ENCODE data around the gene SPATA32.
A peak's percentile ranks its signal among the peaks of the same experiment; 100 is the strongest.
"Not testable (repeated sequence)": the region's sequence is repeated elsewhere in the genome, so short reads cannot be mapped to it uniquely, and the experiment has no call there.

SPATA32 gene, protein sequence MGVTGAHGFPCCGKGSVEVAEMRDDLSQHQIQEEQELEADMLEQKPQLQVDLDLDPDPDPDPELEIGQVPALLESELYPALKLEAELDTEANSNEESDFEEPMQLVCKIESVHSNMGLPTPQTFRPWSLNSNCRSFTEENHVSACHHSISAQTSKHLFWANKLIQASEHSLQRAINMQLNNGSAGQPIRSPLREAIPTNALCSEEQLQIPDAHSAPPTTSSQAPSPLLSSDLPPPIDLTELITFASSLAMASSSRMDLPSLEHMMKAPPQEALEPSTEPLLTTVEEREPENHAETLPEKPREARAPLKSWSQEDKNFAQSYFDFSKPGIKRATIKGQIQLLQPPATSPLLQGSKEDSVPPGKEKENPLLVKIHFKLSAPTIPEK

GRCh38 chr17:45261577-45262515 lies at the start of gene SPATA32:
TSS of gene SPATA32 (minus strand) at chr17:45262094. CDS start at chr17:45262016, 78 bp downstream.
- DNase-seq (ENCODE audit: low read depth), result peak; percentile 59

DNA sequence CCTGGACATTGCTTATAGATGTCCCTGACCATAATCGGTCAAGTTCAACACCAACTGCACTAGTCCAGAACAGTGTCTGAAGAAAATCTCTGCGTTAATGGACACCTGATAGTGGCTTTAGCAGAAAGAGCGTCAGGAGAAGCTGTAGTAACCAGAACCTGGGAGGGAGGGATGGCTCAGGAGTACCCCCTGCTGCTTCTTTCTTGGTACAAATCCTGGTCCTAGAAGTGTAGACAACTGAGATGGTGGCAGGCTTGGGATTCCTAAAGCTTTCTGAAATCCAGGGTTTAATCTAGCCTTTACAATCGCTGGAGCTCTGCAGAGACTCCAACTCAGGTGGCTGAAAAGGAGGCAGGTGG lies 49.5 kb upstream of the SPATA32 start:
- no peak for DNase-seq (ENCODE audit: low read depth)

- no peak for DNase-seq (ENCODE audit: low read depth)
Measured at GRCh38 chr17:45310380-45311324, 48.8 kb upstream of the SPATA32 start.

DNA sequence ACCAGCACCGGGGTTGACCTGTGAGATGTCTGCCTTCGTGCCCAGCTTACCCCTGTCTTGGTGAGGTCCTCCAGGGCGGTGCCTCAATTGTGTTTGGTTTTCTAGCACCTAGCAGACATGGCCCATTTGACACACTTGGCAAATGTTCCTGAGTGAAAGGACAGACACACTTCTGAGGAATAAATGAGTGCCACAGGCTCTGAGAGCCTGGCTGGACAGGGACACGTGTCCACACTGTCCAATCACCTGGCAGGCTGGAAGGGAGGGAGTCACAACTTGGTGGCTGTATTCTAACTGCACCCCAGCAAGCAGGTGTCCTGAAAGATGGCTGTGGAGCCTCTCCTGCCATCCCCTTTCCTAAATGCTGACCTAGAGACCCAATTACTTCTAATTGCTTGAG lies 47.5 kb upstream of the SPATA32 start:
- DNase-seq (ENCODE audit: low read depth), result no peak

DNA sequence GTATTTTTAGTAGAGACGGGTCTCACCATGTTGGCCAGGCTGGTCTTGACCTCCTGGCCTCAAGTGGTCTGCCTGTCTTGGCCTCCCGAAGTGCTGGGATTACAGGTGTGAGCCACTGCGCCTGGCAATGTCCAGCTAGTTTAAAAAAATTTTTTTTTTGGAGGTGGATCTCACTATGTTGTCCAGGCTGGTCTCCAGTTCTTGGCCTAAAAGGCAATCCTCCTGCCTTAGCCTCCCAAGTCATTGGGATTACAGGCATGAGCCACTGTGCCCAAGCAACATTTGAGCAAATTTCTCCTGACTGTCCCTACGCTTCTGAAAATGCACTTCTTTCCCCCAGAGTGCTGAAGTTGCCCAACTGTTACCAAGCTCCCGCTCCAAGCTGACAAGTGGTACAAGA lies 46.9 kb upstream of the SPATA32 start:
- DNase-seq (ENCODE audit: low read depth), result no peak

GRCh38 chr17:45308016-45308365 lies 46.1 kb upstream of the SPATA32 start:
- DNase-seq (ENCODE audit: low read depth), result no peak

DNA sequence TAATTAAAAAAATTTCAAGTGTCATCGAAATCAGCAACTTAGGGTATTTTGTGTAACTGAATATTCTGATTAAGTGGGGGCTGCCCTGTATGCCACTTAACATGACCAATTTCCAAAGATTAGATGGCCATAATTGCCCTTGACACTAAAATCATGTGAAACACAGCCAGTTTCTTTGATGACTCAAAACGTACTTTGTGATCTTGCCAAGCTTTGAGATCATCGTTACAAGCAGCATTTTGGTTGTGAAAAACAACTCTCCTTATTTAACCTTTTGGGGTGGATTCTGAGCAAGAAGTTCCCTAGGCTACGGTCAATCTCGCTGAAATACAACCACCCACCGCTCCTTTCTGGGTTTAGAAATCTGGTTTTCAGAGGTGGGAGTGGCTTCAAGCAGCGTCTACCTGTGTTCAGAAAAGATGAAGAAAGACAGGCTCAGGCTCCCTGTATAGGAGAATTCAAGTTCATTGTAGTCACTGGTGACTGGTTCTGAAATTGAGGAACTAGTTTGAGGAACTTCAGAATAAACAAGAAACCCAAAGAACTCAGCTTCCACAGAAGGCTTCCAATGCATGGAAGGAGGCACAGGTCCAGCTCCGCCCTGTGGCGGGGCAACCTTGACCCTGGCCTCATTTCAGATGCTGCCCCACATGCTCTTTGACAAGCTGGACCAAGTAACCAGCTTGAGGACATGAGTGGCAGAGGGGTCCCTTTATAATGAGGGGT lies 45.6 kb upstream of the SPATA32 start:
- DNase-seq (ENCODE audit: low read depth), result peak; percentile 91

- DNase-seq (ENCODE audit: low read depth), result no peak
Measured at GRCh38 chr17:45306623-45307022, 44.7 kb upstream of the SPATA32 start.

DNA sequence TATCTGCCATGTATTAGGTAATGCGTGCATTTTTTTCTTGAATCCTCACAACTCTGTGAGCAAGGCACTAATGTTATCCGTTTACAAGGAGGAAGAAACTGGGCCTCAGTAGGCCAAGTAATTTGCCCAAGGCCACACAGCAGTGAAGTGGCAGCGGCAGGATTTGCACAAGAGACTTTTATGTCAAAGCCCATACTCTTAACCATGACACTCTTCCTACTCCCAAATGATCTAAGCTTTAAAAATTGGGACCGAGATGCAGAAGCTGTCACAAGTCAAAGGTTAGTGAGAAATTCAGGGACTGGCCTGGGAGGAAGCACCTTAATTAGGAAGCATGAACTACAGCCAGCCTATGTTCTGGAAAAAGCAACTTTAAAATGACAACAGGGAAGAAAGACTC lies 44.2 kb upstream of the SPATA32 start:
- no peak for DNase-seq (ENCODE audit: low read depth)

DNA sequence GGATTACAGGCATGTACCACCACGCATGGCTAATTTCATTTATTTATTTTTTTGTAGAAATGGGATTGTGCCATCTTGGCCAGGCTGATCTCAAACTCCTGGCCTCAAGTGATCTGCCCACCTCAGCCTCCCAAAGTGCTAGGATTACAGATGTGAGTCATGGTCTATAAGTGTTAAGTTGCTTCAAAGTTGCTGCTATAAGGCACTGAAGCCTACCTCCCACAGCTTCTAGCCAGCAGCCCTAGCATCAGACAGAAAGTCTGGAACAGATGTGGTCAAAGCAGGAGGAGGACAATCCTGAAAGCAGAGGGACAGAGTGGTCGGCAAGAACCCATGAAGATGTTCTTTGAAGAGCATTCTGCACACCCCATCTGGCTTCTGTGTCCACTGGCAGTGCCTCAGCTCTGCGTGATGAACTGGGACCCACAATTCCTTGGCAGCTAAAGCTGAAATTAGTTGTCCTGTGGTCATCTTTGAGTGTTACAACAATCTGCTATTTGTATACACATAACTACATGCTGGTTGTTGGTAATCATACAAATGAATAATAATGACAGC lies 43.7 kb upstream of the SPATA32 start:
- DNase-seq (ENCODE audit: low read depth), result peak; percentile 58

GRCh38 chr17:45302649-45303173 lies 40.8 kb upstream of the SPATA32 start:
- peak; percentile 81 for DNase-seq (ENCODE audit: low read depth)

GRCh38 chr17:45302220-45302619 lies 40.3 kb upstream of the SPATA32 start:
- DNase-seq (ENCODE audit: low read depth), result not testable (repeated sequence)

- DNase-seq (ENCODE audit: low read depth), result no peak
Measured at GRCh38 chr17:45301674-45302073, 39.8 kb upstream of the SPATA32 start.

DNA sequence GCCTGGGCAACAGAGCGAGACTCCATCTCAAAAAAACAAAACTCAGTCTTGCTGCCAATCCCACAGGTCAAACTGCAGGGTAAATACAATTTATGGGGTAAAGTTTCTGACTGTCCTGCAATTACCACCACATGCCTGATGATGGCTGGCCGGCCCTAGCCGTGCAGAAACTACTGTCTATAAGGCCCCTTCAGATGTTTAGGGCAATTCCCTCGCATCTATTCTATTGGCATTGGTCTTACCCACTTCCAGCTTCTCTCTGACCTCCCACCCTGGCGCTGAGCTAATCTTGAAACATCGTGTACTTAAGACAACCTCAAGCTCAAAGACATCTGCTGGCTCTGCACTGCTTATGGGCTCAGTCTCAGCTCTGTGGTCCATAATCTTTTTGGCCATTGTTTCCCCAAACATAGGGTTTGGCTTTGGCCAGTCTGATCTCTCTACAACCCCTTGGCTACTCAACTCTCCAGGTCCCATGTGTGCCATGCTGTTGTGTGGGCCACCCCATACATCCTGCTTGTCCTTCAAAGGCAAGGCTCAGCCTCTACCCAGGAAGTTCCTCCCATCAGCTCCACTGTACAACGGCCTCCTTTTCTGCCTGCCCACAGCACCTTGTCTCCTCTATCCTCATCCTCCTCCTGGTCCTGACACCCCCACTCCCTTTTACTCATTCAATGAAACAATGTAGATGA lies 38.3 kb upstream of the SPATA32 start:
- DNase-seq (ENCODE audit: low read depth), result no peak

- DNase-seq (ENCODE audit: low read depth), result no peak
Measured at GRCh38 chr17:45299361-45299760, 37.5 kb upstream of the SPATA32 start.

DNA sequence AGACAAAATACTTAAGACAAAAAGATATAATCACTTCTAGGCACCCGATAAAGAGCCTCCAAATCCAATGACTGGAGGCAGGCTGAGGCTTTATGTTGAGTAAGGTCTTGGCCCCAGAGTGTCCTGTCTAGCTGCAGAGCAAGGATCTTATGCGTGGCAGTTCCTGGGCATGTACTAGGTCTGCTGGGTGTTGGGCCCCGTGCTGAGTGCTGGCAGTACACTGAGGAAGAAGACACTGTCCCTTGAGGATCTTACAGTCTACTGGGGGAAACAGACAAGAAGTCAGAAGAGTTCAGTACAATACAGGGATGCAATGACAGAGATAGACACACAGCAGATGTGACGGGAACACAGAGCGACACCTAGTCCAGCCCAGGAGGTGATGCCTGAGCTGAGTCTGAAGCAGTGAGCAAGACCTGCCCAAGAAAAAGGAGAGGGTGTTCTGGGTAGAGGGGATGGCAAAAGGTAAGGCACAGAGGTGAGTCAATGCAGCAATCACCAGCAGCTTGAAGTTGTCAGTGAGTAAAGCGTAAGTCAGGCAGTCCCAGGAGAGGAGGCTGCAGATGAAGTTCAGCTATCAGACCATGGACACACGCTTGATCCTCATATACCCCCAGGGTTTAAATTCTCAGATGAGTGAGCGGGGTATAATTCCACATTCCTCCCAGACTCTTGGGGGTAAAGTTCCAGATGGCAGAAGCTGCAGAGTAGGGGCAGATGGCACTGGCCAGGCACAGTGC lies 36.8 kb upstream of the SPATA32 start:
- peak; percentile 80 for DNase-seq (ENCODE audit: low read depth)

DNA sequence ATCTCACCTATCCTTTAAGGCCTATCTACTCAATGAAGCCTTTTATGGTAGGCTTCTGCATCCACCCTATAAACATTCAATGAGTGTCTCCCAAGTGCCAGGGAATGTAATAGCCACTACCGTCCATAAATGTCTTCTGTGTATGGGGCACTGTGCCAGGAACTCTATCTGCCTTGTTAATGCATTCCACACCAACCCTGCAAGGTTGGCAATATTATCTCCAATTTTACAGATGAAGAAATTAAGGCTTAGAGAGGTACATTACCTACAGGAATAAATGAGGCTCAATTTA lies 34.9 kb upstream of the SPATA32 start:
- no peak for DNase-seq (ENCODE audit: low read depth)

DNA sequence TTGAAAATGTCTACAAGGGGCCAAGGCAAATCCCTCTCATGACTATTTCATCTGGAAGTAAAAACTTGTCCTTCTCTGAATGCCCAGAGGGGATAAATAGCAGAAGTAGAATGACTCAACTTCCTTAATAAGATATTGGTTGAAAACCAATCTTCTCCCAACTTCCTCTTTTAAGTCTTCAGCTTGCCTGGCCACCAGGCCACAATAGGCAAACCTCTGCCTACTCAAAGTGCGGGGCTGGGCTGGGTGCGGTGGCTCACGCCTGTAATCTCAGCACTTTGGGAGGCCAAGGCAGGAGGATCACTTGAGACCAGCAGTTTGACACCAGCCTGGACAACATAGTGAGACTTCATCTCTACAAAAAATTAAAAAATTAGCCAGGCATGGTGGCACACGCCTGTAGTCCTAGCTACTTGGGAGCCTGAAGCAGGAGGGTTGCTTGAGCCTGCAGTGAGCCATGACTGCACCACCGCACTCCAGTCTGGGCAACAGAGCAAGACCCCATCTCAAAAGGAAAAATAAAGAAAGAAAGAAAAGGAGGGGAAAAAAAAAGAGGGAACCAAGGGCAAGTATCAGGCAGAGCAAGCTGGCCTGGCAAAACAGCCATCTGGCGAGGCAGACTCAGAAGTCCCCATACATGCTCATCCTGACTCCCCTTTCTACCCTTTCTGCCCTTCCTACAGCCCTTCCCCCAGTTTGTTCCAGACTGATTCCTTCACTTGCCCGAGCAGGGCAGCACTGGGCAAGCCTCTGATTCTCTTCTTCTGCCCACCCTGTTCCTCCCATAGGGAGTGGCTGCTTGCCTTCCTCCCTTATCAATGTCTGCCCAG lies 34.3 kb upstream of the SPATA32 start:
- DNase-seq (ENCODE audit: low read depth), result peak; percentile 97

DNA sequence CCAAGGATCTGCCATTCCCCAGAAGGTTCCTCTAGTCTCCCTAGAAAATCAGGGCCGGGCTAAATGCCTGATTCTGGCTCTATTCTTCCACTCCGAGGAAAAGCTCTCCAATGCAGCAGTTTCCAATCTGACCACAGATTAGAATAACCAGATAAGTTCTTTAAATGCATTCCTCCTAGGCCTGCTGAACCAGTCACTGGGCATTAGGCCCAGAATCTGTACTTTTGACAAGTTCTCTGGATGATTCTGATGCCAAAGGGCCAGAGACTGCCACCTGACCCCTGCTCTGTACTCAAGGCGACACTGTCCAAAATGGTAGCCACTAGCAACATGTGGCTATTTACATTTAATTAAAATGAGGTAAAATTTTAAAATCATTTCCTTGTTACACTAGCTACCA lies 32.6 kb upstream of the SPATA32 start:
- DNase-seq (ENCODE audit: low read depth), result peak; percentile 81

Measured in ELR (cell line).